ENCODE data around the gene GAS1. TPM values are rescaled to one million over a fixed set of nuclear protein-coding genes. Genes with fewer than 3 reads are reported as not detected.

GAS1 gene
- total and polyA plus RNA-seq, 2 of the 8 experiments (the other 6 are each of a cell fraction or from before 2014, with no cell fraction given) = 2.8 to 5.7 TPM

DNA sequence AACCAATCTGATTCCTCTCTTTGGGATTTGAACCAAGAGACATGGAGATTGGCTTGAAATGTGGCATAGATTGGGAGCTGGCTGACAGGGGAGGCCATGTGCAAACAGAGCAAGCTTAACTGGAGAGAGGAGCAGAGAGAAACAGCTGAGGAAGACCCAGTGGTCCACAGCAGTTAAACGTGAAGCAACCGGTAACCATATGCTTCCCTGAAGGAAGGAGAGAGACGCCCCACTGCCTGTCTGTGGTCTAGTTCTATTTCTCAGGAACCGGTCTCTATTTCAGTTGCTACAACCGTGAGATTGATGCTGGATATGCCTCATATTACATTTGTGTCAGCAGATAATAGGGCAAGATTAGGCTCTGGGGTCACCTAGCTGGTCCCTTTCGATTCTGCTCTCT, 13.6 kb upstream of the GAS1 start (continued):
- TF ChIP-seq, protein P1, sequence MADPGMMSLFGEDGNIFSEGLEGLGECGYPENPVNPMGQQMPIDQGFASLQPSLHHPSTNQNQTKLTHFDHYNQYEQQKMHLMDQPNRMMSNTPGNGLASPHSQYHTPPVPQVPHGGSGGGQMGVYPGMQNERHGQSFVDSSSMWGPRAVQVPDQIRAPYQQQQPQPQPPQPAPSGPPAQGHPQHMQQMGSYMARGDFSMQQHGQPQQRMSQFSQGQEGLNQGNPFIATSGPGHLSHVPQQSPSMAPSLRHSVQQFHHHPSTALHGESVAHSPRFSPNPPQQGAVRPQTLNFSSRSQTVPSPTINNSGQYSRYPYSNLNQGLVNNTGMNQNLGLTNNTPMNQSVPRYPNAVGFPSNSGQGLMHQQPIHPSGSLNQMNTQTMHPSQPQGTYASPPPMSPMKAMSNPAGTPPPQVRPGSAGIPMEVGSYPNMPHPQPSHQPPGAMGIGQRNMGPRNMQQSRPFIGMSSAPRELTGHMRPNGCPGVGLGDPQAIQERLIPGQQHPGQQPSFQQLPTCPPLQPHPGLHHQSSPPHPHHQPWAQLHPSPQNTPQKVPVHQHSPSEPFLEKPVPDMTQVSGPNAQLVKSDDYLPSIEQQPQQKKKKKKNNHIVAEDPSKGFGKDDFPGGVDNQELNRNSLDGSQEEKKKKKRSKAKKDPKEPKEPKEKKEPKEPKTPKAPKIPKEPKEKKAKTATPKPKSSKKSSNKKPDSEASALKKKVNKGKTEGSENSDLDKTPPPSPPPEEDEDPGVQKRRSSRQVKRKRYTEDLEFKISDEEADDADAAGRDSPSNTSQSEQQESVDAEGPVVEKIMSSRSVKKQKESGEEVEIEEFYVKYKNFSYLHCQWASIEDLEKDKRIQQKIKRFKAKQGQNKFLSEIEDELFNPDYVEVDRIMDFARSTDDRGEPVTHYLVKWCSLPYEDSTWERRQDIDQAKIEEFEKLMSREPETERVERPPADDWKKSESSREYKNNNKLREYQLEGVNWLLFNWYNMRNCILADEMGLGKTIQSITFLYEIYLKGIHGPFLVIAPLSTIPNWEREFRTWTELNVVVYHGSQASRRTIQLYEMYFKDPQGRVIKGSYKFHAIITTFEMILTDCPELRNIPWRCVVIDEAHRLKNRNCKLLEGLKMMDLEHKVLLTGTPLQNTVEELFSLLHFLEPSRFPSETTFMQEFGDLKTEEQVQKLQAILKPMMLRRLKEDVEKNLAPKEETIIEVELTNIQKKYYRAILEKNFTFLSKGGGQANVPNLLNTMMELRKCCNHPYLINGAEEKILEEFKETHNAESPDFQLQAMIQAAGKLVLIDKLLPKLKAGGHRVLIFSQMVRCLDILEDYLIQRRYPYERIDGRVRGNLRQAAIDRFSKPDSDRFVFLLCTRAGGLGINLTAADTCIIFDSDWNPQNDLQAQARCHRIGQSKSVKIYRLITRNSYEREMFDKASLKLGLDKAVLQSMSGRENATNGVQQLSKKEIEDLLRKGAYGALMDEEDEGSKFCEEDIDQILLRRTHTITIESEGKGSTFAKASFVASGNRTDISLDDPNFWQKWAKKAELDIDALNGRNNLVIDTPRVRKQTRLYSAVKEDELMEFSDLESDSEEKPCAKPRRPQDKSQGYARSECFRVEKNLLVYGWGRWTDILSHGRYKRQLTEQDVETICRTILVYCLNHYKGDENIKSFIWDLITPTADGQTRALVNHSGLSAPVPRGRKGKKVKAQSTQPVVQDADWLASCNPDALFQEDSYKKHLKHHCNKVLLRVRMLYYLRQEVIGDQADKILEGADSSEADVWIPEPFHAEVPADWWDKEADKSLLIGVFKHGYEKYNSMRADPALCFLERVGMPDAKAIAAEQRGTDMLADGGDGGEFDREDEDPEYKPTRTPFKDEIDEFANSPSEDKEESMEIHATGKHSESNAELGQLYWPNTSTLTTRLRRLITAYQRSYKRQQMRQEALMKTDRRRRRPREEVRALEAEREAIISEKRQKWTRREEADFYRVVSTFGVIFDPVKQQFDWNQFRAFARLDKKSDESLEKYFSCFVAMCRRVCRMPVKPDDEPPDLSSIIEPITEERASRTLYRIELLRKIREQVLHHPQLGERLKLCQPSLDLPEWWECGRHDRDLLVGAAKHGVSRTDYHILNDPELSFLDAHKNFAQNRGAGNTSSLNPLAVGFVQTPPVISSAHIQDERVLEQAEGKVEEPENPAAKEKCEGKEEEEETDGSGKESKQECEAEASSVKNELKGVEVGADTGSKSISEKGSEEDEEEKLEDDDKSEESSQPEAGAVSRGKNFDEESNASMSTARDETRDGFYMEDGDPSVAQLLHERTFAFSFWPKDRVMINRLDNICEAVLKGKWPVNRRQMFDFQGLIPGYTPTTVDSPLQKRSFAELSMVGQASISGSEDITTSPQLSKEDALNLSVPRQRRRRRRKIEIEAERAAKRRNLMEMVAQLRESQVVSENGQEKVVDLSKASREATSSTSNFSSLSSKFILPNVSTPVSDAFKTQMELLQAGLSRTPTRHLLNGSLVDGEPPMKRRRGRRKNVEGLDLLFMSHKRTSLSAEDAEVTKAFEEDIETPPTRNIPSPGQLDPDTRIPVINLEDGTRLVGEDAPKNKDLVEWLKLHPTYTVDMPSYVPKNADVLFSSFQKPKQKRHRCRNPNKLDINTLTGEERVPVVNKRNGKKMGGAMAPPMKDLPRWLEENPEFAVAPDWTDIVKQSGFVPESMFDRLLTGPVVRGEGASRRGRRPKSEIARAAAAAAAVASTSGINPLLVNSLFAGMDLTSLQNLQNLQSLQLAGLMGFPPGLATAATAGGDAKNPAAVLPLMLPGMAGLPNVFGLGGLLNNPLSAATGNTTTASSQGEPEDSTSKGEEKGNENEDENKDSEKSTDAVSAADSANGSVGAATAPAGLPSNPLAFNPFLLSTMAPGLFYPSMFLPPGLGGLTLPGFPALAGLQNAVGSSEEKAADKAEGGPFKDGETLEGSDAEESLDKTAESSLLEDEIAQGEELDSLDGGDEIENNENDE (IDR thresholded peaks at IDR 0.05; ENCODE audit: insufficient replicate concordance, low read length) = no peak
